ENCODE data around the gene NOS1AP.

GRCh38 chr1:162397943-162398560 lies 328.6 kb downstream of the NOS1AP start:
- TF ChIP-seq, protein P1, sequence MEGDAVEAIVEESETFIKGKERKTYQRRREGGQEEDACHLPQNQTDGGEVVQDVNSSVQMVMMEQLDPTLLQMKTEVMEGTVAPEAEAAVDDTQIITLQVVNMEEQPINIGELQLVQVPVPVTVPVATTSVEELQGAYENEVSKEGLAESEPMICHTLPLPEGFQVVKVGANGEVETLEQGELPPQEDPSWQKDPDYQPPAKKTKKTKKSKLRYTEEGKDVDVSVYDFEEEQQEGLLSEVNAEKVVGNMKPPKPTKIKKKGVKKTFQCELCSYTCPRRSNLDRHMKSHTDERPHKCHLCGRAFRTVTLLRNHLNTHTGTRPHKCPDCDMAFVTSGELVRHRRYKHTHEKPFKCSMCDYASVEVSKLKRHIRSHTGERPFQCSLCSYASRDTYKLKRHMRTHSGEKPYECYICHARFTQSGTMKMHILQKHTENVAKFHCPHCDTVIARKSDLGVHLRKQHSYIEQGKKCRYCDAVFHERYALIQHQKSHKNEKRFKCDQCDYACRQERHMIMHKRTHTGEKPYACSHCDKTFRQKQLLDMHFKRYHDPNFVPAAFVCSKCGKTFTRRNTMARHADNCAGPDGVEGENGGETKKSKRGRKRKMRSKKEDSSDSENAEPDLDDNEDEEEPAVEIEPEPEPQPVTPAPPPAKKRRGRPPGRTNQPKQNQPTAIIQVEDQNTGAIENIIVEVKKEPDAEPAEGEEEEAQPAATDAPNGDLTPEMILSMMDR (conservative IDR thresholded peaks at IDR 0.05; ENCODE audit: low read length), result no peak
- no peak for TF ChIP-seq EZH2phosphoT487 (IDR thresholded peaks at IDR 0.05; ENCODE audit: borderline replicate concordance, low read depth, low read length)

All from OCI-LY7 (cell line).